HuH-7 (cell line): ENCODE measurements around the gene ISG15.
"Not testable (repeated sequence)": the region's sequence is repeated elsewhere in the genome, so short reads cannot be mapped to it uniquely, and the experiment has no call there.

Source experiments
- DNase-seq: peaks from one replicate; pipeline ENCODE4 v3.0.0; 2011; ENCODE audit warnings: low spot score

Gene ISG15

GRCh38 chr1:995665-996633 is 17.3 kb upstream of the ISG15 start:
- no peak for DNase-seq

GRCh38 chr1:996851-997712 is 16.2 kb upstream of the ISG15 start:
- DNase-seq = no peak

- no peak for DNase-seq
Measured at GRCh38 chr1:997713-997992, 15.6 kb upstream of the ISG15 start.

DNA sequence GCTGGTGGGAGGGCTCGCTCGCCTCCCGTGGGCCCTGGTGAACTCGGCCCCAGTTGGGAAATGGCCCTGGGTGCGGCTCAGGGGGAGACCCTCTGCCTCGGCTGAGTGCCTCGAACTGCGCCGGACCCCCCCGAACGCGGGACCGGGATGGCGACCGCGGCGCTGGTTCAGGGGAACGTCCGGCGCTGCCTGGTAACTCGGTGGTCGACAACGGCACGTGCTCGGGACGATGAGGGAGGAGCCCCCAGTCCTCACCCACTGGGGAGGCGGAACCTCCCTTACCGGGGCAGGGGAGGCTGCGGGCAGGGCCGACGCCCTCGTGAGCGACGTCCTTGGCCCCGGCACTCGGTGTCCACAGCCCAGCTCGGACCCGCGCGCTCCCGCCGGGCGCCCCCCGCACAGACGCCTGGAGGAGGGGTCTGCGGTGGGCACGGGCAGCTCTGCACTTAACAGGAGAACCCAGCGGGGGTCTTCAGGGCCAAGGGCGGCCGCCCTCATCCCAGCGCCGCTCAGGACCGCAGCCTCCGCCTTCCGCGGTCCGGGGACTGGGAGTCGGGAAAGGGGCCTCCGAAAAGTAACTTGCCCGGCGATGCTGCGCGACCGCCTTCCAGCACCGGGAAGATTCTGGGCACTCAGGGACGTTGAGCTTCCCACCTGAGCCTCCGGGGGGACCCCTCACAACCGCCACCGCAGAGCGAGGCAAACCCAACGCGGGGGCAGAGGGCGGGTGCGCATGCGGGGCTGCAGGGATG is 15.1 kb upstream of the ISG15 start:
- DNase-seq = no peak

GRCh38 chr1:998745-998994 is 14.6 kb upstream of the ISG15 start:
- DNase-seq = no peak

- DNase-seq = peak; percentile 20
Measured at GRCh38 chr1:998995-999724, 14.1 kb upstream of the ISG15 start.

- peak; percentile 91 for DNase-seq
Measured at GRCh38 chr1:999725-1000356, 13.5 kb upstream of the ISG15 start, which contains the start of gene HES4. Gene HES4 (minus strand): TSS chr1:1000097. CDS start chr1:999973, 124 bp downstream.

- DNase-seq = peak; percentile 94
Measured at GRCh38 chr1:1000357-1001056, 12.8 kb upstream of the ISG15 start.

DNA sequence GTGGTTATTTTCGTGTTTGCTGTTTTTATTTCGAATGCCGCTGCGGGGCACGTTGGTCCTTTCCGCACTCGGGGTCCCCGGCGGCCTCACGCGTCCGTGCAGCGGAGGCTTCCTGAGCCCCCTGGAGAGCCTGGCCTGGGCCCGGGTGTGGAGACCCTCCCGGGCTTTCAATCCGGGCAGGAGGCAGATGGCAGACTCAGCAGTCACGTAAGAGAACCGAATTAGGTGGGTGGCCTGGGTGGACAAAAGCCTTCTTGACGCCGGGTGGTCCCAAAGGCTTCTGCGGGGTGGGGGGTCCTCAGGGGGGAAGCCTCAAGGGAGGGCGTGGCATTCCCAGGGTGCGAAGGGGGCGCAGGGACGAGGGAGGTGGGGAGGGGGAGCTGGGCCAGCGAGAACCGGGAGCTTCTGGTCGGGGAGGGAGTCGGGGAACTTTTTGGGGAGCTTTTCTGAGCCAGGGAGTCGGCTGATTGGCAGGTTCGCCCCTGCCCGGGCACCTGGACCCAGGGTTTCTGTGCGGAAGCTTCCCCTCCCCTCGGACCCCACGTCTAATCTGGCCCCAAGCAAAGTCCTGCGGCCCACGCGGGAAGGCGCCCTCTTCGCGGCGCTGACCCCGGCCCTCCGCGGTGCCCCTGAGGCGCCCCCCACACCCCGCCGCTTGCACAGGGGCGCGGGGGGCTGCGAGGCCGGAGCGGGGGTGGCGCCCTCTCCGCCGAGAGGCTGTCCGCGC is 12.1 kb upstream of the ISG15 start:
- DNase-seq = no peak

DNA sequence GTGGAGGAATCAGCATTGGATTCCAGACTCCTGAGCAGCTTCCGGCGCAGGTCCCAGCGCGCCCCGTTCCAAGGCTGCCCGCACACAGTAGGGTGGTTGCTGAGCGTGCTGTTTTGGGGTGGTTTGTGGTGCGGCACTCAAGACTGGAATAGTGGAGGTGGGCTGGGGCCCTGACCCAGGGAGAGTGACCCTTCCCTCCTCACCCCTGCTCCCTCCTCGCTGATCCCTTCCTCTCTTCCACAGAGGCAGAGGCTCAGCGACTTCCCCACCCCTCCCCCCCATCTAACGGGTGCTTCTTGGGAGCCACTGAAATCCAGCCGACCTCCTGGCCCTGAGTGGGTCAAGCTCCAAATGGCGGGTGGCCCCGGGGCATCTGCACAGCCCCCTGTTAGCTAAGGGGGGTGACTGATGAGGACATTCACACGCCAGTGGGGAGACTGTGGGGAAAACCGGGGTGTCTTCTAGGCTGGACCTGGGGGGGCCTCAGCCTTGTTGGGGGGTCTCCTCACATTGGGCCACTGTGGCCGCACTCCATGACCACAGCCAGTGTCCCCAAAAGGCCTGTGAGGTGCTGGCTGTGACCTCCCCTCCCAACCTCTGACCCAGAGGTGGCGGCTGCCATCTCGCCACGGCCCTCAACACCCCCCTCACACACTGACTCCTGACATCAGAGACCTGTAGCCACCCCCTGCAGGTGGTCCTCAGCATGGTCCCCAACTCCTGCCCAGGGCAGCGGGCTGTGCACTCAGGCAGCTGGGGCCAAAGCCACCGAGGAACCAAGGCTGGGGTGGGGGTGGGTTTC is 9.5 kb upstream of the ISG15 start:
- no peak for DNase-seq

DNA sequence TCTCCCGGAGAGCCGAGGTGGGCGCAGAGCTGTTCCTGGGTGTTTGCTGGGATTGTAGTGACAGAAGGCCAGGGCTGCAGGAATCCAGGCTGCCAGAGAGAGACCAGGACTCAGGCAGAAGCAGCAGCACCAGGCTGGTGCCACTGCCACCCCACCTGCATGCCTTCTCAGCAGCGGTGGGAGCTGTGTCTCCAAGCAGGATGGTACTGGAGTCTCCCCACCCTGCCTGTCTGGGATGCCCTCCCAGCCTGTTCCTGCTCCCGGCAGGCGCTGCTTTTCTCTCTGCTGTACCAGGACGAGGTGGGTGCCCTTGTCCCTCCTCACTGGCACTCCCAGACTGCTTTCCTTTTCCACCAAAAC is 8.9 kb upstream of the ISG15 start:
- DNase-seq = no peak

DNA sequence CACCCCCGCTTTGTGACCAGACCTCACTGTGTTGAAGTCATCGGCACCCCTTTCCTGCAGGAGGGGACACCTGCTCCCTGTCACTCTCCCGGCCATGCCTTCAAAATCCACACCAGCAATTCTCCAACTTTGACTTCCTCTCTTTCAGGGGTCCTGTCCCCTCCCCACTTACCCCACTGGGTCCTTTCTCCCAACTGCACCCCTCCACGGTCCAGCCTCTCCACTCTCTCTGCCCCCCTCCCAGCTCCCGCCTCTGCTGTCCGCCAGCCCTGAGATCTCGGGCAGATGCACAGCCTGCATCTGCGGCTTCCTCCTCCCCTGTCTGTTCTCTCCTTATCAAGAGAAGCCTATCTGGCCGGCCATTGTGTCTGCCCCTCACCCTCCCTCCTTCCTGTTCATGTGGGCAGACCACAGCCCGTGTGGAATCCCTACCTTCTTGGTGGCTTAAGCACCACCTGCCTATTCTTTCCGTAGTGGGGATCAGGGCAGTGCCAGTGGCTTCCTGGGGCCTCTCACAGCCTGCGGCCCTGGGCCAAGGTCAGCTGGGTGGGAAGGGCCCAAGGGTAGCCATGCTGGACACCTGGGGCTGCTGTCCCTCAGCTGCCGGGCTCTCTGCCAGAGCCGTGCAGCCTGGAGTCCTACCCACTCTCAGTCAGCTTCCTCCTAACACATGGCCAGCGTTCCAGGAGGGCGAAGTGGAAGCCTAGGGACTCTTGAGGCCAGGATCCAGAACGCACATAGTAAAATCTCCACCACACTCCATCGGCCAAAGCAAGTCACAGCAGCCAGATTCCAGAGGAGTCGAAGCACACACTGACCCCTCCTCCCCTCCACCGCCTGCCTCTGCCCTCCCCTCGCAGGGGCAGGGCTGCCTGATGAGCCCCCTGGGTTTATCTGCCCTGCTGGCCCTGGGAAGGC is 8.3 kb upstream of the ISG15 start:
- no peak for DNase-seq

DNA sequence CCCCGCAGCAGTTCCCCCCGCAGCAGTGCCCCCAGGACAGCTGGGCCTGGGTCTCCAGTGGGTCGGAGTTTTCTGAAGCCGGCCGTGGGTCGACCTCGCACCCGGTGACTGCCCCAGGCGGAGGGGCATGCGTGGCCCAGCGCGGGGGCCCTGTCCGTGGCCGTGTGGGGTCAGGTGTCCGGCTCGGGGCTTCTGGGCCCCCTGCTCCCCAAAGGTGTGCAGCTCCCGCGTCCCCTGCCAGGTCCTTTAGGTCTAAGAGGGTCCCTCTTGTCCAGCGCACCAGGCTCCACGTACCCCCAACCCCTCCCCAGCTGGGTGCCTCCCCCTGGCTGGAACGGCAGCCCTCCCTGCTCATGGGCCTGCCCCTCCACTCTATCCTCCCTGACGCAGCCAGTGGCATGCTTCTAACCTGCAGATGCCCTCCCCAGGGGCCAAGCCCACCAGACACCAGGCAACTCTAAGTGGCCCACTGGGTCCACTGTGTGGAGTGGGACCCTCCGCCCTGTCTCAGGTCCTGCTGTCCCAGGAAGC is 7.5 kb upstream of the ISG15 start:
- no peak for DNase-seq

- peak; percentile 80 for DNase-seq
Measured at GRCh38 chr1:1006305-1007159, 6.8 kb upstream of the ISG15 start.

DNA sequence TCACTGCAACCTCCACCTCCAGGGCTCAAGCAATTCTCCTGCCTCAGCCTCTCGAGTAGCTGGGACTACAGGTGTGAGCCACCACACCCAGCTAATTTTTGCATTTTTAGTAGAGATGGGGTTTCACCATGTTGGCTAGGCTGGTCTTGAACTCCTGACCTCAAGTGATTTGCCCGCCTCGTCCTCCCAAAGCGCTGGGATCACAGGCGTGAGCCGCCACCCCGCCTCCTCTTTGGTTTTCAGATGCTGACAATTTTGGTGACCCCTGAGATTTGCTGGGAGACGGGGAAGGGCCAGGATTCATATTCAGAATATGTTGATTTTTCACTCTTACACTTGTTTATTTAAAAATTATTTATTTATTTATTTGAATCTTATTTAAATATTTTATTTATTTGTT is 3.2 kb upstream of the ISG15 start:
- DNase-seq = not testable (repeated sequence)

DNA sequence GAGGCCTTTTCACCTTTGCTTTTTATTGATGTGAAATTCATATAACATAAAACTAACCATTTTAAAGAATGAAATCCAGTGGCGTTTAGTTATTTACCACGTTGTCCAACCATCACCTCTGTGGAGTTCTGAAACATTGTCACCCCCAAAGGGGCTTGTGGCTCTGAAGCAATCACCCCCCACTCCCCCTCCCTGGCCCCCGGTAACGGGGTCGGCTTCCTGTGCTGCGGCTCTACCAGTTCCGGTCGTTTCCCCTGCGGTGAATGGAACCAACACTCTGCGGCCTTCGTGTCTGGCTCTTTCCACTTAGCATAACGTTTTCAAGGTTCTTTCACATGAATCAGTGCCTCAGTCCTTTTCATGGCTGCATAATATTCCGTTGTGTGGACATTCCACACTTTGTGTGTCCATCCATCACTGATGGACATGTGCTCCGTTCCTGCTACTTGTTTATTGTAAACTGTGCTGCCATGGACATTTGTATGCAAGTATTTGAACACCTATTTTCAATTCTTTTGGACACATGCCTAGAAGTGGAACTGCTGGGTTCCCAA is 1.8 kb upstream of the ISG15 start:
- no peak for DNase-seq

DNA sequence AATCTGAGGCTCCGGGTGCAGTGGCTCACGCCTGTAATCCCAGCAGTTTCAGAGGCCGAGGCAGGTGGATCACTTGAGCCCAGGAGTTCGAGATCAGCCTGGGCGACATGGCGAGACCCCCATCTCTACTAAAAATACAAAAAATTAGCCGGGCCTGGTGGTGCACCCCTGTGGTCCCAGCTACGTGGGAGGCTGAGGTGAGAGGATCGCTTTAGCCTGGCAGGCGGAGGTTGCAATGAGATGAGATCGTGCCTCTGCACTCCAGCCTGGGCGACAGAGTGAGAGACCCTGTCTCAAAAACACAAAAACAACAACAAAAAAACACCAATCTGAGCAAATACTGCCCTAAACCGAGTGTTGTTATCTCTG is 577 bp upstream of the ISG15 start:
- not testable (repeated sequence) for DNase-seq
